Left cardiac atrium (tissue), 4 donors: ENCODE data around the gene DAG1. TPM values are rescaled to one million over a fixed set of nuclear protein-coding genes. Genes with fewer than 3 reads are reported as not detected.

ENCODE experiments used
- ATAC-seq, 2 donors: fragments of 200-7000 bp; cut with Tn5 transposase; one replicate each; pipeline ENCODE4 v1.9.1; 2020; ENCODE audit warnings: mild to moderate bottlenecking in 2 of 2, moderate library complexity in 2 of 2
- DNase-seq: peaks from one replicate; pipeline ENCODE4 v3.0.0-alpha.2; 2020
- intact Hi-C, 2 donors: fragments of 100-400 bp; cut with DNase I; formaldehyde crosslinking; loops; one replicate each; pipeline versions ENCODE4 v1.14.1 to v1.15.1; 2022 to 2023
- total RNA-seq, 2 donors: library from RNA; stranded (reverse); fragmentation: NEBNext Ultra II Directional; extraction: Animal tissue kit (Norgen Biotek cat#: 25700); gene quantifications; one replicate each; pipeline ENCODE4 v1.2.1, GENCODE V29; 2021
- donor health status: DM: no; HTN: yes; CAD: no.
- donor health status: DM: no; HTN: yes; CAD: no; lungs with severe emphysema.
- donor health status: DM: yes; HTN: yes; CAD: no.
- donor health status: Dilated cardiomyopathy.

DAG1 gene
- total RNA-seq, 2 donors from 2014 or later = 91.4 to 100 TPM

- ATAC-seq (no peak), DNase-seq (no peak)
- intact Hi-C loops = no loop called here
These were observed 66.2 kb downstream of the DAG1 start for GRCh38 chr3:49535971-49536874.

DNA sequence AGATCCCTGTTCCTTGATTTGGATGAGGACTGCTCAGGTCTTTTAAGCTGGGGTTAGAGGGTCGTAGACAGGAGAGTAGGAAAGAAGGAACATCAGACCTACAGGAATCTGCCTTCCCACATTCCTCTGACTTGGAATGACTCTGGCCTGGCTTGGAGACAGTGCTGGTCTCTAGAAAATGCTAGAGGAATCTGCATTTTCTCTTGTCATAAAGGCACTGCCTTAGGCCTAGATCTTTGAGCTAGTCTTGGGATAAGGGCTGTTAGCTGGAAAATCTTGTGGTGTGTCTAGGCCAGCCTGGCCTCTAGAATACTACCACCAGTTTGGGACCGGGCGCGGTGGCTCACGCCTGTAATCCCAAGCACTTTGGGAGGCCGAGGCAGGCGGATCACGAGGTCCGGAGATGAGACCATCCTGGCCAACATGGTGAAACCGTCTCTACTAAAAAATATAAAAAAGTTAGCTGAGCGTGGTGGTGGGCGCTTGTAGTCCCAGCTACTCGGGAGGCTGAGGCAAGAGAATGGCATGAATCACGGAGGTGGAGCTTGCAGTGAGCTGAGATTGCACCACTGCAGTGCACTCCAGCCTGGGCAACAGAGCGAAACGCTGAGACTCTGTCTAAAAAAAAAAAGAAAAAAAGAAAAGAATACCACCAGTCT lies 66.9 kb downstream of the DAG1 start:
- DNase-seq (no peak), ATAC-seq (no peak)
- intact Hi-C loops = no loop called here

GRCh38 chr3:49539659-49540560 lies 69.8 kb downstream of the DAG1 start:
- intact Hi-C loops = loop anchor here (1.0 to 5.0 kb wide), 2 partner anchors 127 to 131 kb away; no protein-coding TSS in a partner anchor
- peak; percentile 96 to 98 for ATAC-seq
- DNase-seq = peak; percentile 95

DNA sequence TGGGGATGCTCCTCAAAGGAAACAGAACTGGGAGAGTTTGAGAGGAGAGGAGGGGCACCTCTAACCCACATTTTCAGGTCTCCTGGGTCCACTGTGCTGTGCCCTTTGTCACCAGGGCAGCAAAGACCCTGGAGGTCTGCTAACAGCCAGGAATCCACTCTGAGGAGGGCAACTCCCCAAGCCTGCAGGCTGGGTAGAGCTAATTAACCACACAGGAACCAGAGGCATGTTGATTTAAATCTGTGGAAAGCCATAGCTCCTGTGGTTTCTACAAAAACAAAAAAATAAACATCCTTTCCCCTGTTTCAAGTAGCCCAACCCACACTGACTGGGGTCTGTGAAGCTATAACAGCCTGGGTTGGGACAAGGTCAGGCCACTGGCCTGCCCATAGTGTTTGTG lies 82.0 kb downstream of the DAG1 start:
- DNase-seq (no peak), ATAC-seq (no peak)
- intact Hi-C loops = no loop called here

DNA sequence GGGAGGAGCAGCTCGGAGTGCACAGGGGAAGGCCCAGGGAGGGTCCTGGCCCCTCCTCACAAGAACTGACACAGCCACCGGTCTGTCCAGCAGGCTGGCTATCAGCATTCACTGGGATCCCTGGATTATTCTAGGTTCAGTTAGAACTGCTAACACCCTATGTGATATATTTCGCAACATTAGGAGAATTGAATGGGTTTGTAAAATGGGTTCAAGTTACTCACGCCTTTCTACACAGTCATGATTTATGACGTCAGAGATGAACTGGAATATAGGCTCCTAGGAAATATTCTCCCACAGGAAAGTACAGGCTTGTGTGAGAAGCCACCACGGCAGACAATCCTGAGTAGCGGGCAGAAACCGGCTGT lies 83.2 kb downstream of the DAG1 start:
- intact Hi-C loops = no loop called here
- ATAC-seq = no peak
- DNase-seq = no peak

- ATAC-seq (peak; percentile 98), DNase-seq (peak; percentile 93)
- intact Hi-C loops = no loop called here
These were observed 83.9 kb downstream of the DAG1 start, which contains the start of gene BSN for GRCh38 chr3:49553692-49554632. BSN (plus strand) TSS chr3:49554477; CDS start chr3:49554603, 126 bp downstream.

DNA sequence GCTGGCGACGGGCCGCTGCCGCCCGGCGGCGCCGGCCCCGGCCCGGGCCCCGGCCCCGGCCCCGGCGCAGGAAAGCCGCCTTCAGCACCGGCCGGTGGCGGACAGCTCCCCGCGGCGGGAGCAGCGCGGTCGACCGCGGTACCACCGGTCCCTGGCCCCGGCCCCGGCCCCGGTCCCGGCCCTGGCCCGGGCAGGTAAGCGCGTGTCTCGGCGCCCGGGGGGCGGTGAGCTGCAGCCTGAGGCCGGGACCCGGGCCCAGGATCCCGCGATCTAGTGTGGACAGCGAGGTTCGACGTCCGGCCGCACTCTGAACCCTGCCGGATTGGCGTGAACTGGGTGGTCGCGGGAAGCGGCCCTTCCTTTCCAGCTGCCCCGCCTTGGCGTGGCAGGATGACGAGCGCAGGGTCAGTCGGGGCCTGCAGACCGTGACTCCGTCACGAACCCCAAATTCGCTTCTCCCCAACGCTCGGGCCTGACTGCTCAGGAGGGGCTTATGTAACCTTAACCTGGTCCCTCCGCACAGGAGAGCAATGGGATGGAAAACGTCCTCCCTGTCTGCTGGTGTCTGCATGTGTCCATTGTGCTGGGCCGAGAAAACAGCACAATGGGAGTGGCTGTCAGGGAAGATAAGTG lies 84.7 kb downstream of the DAG1 start:
- ATAC-seq (peak; percentile 60 to 70), DNase-seq (peak; percentile 60)
- intact Hi-C loops = no loop called here

DNA sequence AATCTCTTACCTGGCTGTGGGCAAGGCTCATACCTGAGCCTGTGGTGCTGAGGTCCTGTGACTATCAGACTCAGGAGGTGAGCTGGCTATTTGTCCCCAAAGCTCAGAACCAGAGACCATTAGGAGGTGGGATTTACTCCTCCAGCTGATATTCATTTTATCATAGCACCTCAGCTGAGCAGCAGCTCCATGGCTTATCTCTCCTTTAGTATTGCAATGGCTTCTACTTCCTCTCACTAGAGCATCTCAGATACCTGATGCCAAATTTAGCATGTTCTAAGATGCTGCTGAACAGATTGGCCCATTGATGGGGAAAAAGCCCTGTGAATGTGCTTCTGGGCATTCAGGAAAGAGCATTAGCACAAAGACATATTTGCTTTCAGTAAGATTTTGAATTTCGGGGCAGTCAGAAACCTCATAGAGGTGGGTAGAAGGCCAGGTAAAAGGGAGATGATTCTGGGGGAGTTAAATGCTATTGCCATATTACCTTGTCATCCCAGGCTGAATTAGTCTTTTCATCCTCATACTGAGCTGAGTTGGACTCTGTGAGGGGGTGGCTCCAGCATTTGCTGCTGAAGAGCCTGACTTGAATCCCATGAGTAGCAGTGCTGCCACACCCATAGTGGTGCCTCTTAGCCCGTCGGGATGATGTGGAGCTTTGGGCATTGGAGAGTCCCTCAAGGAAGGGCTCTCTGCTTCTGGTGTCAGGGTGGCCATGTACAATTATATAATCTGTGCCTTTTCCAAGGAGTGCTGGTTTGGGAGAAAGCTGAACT lies 86.6 kb downstream of the DAG1 start:
- ATAC-seq (no peak), DNase-seq (no peak)
- intact Hi-C loops = no loop called here

DNA sequence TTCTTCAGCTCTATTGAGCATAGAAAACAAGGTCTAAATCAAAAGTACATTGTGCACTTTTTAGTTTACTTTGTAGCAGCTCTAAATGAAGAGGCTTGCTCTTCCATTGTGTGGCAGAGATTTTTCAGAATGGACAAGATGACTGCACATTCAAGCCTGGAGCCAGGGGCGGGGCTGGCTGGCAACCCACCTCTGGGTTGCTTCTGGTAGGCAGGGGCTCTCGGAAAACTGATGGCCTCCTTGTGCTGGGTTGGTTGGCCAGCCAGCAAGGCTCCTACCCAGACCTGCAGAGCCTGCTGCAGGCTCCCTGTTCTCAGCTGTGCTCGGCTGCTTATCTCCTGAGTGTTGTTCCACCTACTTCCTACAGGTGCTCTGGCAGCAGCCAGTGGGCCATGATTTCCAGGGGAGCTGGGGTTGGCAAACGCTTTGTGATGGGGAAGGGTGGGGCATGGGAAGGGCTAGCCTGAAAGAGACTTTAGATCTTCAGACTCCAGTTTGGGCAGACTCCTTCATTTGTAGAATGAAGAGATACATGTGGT lies 93.0 kb downstream of the DAG1 start:
- DNase-seq (no peak), ATAC-seq (no peak)
- intact Hi-C loops = loop anchor here in 1 of 2 donors (10.0 kb wide), 1 partner anchor 62 kb away; no protein-coding TSS in a partner anchor

GRCh38 chr3:49563766-49564165 lies 93.7 kb downstream of the DAG1 start:
- no peak for ATAC-seq
- intact Hi-C loops = loop anchor here in 1 of 2 donors (10.0 kb wide), 1 partner anchor 61 kb away; no protein-coding TSS in a partner anchor
- no peak for DNase-seq

DNA sequence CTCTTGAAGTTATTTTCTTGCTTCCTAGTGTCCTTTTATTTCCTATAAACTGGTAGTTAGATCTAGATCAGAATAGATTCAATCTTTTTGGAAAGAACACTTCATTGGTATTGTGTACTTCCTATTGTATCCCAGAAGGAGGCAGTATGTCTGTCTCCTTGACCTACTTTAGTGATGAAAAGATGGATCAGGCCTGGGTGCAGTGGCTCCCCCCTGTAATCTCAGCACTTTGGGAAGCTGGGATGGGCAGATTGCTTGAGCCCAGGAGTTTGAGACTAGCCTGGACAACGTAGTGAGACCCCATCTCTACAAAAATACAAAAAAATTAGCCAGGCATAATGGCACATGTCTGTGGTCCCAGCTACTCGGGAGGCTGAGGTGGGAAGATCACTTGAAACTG lies 96.2 kb downstream of the DAG1 start:
- intact Hi-C loops = loop anchor here in 1 of 2 donors (10.0 kb wide), 1 partner anchor 58 kb away; no protein-coding TSS in a partner anchor
- DNase-seq = no peak
- ATAC-seq = no peak

DNA sequence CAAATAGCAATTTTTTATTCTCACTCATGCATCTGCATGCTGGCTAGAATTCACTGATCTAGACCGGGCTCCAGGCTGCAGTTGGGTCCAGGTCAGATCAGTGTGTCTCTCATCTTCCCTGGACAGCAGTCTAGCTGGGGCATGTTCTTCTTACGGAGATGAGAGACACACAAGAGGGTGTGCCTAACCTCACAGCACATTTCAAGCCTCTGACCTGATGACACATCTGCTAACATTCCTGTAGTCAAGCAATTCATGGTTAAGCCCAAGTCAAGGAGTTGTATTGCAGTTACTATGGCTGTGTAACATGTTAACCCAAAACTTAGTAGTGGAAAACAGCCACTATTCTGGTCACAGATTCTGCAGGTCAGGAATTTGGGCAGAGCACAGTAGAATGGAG lies 97.3 kb downstream of the DAG1 start:
- intact Hi-C loops = loop anchor here in 1 of 2 donors (10.0 kb wide), 1 partner anchor 57 kb away; no protein-coding TSS in a partner anchor
- ATAC-seq = no peak
- no peak for DNase-seq

DNA sequence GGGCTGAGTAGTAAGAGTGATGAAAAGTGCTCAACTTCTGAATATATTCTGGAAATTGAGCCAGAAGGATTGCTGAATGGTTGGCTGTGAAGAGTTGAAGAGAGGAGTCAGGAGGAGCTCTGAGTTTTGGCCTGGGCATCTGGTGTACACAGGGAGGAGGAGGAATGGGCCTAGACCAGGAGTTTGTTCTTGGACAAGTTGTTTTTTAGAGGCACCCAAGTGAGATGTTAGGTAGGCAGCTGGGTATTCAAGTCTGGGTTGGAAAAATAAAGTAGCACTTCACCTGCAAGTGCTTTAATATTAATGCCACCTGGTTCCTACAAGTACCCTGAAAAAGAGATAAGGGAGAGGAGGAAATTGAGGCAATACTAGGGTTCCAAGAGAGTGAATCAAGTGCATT lies 98.9 kb downstream of the DAG1 start:
- DNase-seq (no peak), ATAC-seq (no peak)
- intact Hi-C loops = loop anchor here in 1 of 2 donors (10.0 kb wide), 1 partner anchor 56 kb away; no protein-coding TSS in a partner anchor

- intact Hi-C loops = no loop called here
- no peak for ATAC-seq
- DNase-seq = no peak
These were observed 100.1 kb downstream of the DAG1 start for GRCh38 chr3:49570028-49570654.

DNA sequence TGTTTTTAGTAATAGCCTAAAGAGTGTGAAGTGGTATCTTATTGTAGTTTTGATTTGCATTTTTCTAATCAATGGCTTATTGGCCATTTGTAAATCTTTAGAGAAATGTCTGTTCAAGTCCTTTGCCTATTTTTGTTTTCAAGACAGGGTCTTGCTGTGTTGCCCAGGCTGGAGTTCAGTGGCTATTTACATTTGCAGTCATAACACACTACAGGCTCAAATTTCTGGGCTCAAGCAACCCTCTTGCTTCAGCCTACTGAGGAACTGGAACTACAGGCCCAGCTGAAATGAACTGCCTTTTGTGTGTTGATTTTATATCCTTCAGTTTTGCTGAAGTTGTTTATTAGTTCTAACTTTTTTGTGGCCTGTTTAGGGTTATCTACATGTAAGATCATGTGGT lies 112.1 kb downstream of the DAG1 start:
- ATAC-seq = no peak
- no peak for DNase-seq
- intact Hi-C loops = no loop called here
